ENCODE data around the gene SLC13A2. TPM values are rescaled to one million over a fixed set of nuclear protein-coding genes. Genes with fewer than 3 reads are reported as not detected.
A peak's percentile ranks its signal among the peaks of the same experiment; 100 is the strongest.
"Not testable (repeated sequence)": the region's sequence is repeated elsewhere in the genome, so short reads cannot be mapped to it uniquely, and the experiment has no call there.

SLC13A2 gene
- total and polyA plus RNA-seq, 2 experiments from 2014 or later = not detected

DNA sequence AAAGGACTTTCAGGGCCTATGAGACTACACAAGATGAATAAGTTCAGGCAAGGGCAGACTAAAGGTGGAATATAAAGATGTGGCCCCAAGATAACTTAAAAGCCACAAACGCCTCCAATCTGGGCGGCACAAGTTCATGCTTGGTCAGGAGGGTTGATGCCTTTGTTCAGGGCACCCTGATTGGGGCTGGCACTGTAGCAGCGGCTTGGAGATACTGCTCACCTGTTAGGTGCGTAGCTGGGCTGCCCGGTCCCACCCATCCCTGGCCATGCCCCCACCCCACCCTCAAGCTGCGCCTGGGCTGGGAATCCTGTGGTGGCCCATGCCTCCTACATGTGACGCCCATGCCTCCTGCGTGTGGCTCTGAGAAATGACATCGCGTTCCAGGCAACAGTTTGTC, 12.5 kb upstream of the SLC13A2 start:
- TF ChIP-seq, protein P1, sequence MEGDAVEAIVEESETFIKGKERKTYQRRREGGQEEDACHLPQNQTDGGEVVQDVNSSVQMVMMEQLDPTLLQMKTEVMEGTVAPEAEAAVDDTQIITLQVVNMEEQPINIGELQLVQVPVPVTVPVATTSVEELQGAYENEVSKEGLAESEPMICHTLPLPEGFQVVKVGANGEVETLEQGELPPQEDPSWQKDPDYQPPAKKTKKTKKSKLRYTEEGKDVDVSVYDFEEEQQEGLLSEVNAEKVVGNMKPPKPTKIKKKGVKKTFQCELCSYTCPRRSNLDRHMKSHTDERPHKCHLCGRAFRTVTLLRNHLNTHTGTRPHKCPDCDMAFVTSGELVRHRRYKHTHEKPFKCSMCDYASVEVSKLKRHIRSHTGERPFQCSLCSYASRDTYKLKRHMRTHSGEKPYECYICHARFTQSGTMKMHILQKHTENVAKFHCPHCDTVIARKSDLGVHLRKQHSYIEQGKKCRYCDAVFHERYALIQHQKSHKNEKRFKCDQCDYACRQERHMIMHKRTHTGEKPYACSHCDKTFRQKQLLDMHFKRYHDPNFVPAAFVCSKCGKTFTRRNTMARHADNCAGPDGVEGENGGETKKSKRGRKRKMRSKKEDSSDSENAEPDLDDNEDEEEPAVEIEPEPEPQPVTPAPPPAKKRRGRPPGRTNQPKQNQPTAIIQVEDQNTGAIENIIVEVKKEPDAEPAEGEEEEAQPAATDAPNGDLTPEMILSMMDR (IDR thresholded peaks at IDR 0.05; ENCODE audit: low read depth, low read length) = no peak
- no peaks in the 10 kb centered on the region for H3K9me3 ChIP-seq (ENCODE audit: low read depth)
- H3K27ac ChIP-seq = no peak overlapping the region
- no peak for DNase-seq (ENCODE audit: low read depth in 1 of 2, low spot score in 1 of 2)
- no peak overlapping the region for H3K4me3 ChIP-seq
- H3K36me3 ChIP-seq = no peaks in the 10 kb centered on the region
- no peaks in the 10 kb centered on the region for H3K27me3 ChIP-seq
- peaks cover 4% of the 10 kb centered on the region for H3K4me1 ChIP-seq (ENCODE audit: low read depth)

DNA sequence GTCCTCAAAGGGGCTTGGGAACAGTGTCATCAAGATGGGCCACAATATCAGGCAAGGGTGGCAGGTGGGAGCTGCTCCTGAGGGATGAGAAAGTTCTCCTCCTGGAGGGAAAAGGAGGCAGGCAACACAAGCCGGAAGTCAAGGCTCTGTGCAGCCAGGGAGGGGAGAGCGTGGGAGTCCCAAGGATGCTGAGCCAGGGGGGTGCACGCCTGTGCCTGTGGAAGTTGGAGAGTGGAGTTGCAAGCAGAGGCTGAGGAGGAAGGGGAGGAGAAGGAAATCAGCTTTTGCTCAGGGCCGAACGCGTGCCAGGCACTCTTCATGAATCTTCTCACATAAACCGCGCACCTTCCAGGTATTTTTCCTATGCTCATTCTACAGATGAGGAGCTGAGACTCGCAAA, 7.4 kb upstream of the SLC13A2 start:
- TF ChIP-seq, protein P1 (IDR thresholded peaks at IDR 0.05; ENCODE audit: low read depth, low read length) = no peak
- Histone ChIP-seq H3K9me3 (ENCODE audit: low read depth) (no peaks in the 10 kb centered on the region), H3K4me3 (no peak overlapping the region), H3K4me1 (ENCODE audit: low read depth) (peaks cover 24% of the 10 kb centered on the region), H3K36me3 (no peaks in the 10 kb centered on the region), H3K27me3 (no peaks in the 10 kb centered on the region), H3K27ac (peak overlapping the region; percentile 67)
- DNase-seq (ENCODE audit: low read depth in 1 of 2, low spot score in 1 of 2) = peak in 1 of 2 donors; percentile 54

DNA sequence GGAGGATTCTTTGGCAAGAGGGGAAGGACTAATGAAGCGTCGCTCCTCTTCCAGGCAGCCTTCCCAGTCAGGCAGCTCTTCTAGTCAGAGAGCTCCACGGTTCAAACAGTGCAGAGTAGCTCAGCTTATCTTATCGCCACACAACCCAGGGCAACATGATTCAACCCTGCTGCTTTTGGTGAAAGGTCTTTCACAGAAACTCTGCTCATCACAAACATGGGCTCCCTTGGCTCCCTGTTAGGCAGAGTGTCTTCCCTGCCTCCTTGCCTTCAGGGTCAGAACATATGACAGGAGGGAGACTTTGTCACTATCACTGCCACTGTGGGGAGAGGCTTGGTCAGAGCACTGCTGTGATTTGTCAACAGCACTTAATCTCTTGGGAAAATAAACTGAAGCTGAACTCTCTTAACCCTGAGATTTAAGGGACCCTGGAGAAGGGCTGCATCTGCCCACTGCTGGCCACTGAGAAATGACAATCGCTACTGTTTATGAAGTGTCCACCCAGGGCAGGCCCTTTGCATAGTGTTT, 6.9 kb upstream of the SLC13A2 start:
- peak; percentile 40 to 63 for DNase-seq (ENCODE audit: low read depth in 1 of 2, low spot score in 1 of 2)
- Histone ChIP-seq H3K4me1 (ENCODE audit: low read depth) (peaks cover 30% of the 10 kb centered on the region), H3K9me3 (ENCODE audit: low read depth) (no peaks in the 10 kb centered on the region), H3K27me3 (no peaks in the 10 kb centered on the region), H3K4me3 (no peak overlapping the region), H3K27ac (peak overlapping the region; percentile 67), H3K36me3 (no peaks in the 10 kb centered on the region)
- TF ChIP-seq, protein P1 (IDR thresholded peaks at IDR 0.05; ENCODE audit: low read depth, low read length) = no peak

DNA sequence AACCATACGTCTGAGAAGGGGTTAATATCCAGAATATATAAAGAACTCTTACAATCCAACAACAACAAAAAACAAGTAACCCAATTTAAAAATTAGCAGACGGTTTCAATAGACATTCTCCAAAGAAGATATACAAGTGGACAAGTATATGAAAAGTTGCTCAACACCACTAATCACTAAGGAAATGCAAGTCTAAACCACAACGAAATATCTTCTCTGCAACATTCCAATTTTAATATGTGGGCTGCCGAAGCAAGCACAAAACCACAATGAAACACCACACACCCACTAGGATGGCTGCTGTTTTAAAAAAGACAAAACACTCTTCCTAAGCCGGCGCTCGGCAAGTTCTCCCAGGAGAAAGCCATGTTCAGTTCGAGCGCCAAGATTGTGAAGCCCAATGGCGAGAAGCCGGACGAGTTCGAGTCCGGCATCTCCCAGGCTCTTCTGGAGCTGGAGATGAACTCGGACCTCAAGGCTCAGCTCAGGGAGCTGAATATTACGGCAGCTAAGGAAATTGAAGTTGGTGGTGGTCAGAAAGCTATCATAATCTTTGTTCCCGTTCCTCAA, 5.9 kb upstream of the SLC13A2 start:
- H3K36me3 ChIP-seq = no peaks in the 10 kb centered on the region
- H3K9me3 ChIP-seq (ENCODE audit: low read depth) = no peaks in the 10 kb centered on the region
- H3K4me1 ChIP-seq (ENCODE audit: low read depth) = peaks cover 38% of the 10 kb centered on the region
- no peak overlapping the region for H3K27ac ChIP-seq
- TF ChIP-seq, protein P1 (IDR thresholded peaks at IDR 0.05; ENCODE audit: low read depth, low read length) = no peak
- peak in 1 of 2 donors; percentile 95 for DNase-seq (ENCODE audit: low read depth in 1 of 2, low spot score in 1 of 2)
- H3K4me3 ChIP-seq = no peak overlapping the region
- no peaks in the 10 kb centered on the region for H3K27me3 ChIP-seq

DNA sequence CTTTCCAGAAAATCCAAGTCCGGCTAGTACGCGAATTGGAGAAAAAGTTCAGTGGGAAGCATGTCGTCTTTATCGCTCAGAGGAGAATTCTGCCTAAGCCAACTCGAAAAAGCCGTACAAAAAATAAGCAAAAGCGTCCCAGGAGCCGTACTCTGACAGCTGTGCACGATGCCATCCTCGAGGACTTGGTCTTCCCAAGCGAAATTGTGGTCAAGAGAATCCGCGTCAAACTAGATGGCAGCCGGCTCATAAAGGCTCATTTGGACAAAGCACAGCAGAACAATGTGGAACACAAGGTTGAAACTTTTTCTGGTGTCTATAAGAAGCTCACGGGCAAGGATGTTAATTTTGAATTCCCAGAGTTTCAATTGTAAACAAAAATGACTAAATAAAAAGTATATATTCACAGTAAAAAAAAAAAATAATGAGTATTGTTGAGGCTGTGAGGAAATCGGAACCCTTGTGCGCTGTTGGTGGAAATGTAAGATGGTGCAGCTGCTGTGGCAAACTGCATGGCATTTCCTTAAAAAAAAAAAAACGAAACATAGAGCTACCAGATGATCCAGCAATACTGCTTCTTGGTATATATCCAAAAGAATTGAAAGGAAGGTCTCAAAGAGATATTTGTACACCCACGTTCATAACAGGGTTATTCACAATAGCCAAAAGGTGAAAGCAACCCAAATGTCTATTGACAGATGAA, 5.3 kb upstream of the SLC13A2 start:
- H3K9me3 ChIP-seq (ENCODE audit: low read depth); DNase-seq (ENCODE audit: low read depth in 1 of 2, low spot score in 1 of 2); H3K27ac ChIP-seq; H3K27me3 ChIP-seq; H3K4me3 ChIP-seq; H3K36me3 ChIP-seq: not testable (repeated sequence)
- H3K4me1 ChIP-seq (ENCODE audit: low read depth) = peaks cover 38% of the 10 kb centered on the region

DNA sequence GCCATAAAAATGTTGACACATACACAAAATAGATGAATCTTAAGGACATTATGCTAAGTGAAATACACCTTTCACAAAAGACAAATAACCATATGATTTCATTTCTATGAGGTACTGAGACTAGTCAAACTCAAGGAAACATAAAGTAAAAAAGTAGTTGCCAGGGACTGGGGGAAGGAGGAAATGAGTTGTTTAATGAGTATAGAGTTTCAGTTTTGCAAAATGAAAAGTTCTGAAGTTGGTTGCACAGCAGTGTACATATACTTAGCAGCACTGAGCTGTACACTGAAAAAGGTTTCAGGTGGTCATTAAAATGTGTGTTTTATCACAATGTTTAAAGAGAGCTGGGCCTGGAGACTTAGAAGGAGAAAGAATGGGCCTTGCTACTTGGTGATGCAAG, 4.7 kb upstream of the SLC13A2 start:
- no peaks in the 10 kb centered on the region for H3K9me3 ChIP-seq (ENCODE audit: low read depth)
- H3K4me3 ChIP-seq = no peak overlapping the region
- peaks cover 38% of the 10 kb centered on the region for H3K4me1 ChIP-seq (ENCODE audit: low read depth)
- no peaks in the 10 kb centered on the region for H3K27me3 ChIP-seq
- no peak overlapping the region for H3K27ac ChIP-seq
- no peaks in the 10 kb centered on the region for H3K36me3 ChIP-seq
- DNase-seq (ENCODE audit: low read depth in 1 of 2, low spot score in 1 of 2) = no peak
- TF ChIP-seq, protein P1 (IDR thresholded peaks at IDR 0.05; ENCODE audit: low read depth, low read length) = no peak
